ENCODE results near the gene PTPN1. TPM values are rescaled to one million over a fixed set of nuclear protein-coding genes. Genes with fewer than 3 reads are reported as not detected.

PTPN1 gene
- total and polyA plus RNA-seq, 2 of the 4 experiments (the other 2 are of a cell fraction): 31.7 to 37.4 TPM

DNA sequence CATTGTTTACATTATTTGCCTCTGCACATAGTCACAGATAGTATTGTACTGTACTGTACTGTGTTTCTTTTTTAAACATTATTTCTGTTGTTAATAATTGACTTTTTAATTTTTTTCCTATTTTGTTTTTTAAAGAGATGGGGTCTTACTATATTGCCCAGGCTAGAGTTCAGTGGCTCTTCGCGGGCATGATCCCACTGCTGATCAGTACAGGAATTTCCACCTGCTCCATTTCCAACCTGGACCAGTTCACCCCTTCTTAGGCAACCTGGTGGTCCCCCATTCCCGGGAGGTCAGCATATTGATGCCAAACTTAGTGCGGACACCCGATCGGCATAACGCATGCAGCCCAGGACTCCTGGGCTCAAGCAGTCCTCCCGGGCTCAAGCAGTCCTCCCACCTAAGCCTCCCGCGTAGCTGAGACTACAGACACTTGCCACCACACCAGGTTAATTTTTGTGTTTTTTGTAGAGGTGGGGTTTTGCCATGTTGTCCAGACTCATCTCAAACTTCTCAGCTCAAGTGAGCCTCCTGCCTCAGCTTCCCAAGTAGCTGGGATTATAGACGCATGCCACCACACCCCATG, 47.5 kb downstream of the PTPN1 start:
- H4K5ac ChIP-seq (ENCODE audit: low read depth, low read length): no peak overlapping the region
- H2AFZ ChIP-seq (replicated peaks; ENCODE audit: low read length, poor library complexity): no peak overlapping the region
- peak overlapping the region; percentile 17; the same call in 1 of the 2 replicates for H3K27ac ChIP-seq (ENCODE audit: insufficient read depth, low read length)
- no peak overlapping the region; the same call in 1 of the 2 replicates for H3K4me2 ChIP-seq (ENCODE audit: low read depth, low read length)
- BruUV-seq (replicated peaks): no TSS peak
- intact Hi-C loops (cut with micrococcal nuclease) (no loop called here), dilution Hi-C loops (cut with HindIII; ENCODE audit: low sequenced_read_pairs, unreplicated experiment) (no loop called here), in situ Hi-C loops (cut with MboI; ENCODE audit: low sequenced_read_pairs) (no loop called here)
- no peak overlapping the region for H3K4ac ChIP-seq (ENCODE audit: low read depth, low read length)
- peak overlapping the region; percentile 36 for H2BK5ac ChIP-seq (ENCODE audit: low read depth, low read length, poor library complexity, severe bottlenecking)
- peaks cover 12% of the 10 kb centered on the region; the same call in 1 of the 2 replicates for H4K20me1 ChIP-seq (ENCODE audit: insufficient read depth, low read length)
- H4K8ac ChIP-seq (ENCODE audit: low read depth in 2 of 2, low read length in 2 of 2): no peak overlapping the region
- H4K91ac ChIP-seq (ENCODE audit: insufficient read depth, low read depth, low read length): no peak overlapping the region
- H3K18ac ChIP-seq (ENCODE audit: low read depth, low read length): no peak overlapping the region
- no peak overlapping the region for H2BK15ac ChIP-seq (ENCODE audit: low read depth, low read length)
- H2AK9ac ChIP-seq (replicated peaks; ENCODE audit: low read depth, low read length, poor library complexity): no peak overlapping the region
- peaks cover 31% of the 10 kb centered on the region for H3K4me1 ChIP-seq (ENCODE audit: control insufficient read depth, insufficient read depth, low read length)
- POLR2A ChIA-PET (ENCODE audit: unreplicated experiment): no interaction called here
- no peak overlapping the region for H3K4me3 ChIP-seq (ENCODE audit: insufficient read depth, low read depth, low read length)
- ATAC-seq (ENCODE audit: low read depth): no peak
- DNase-seq: no peak
- H3K36me3 ChIP-seq (ENCODE audit: control insufficient read depth, insufficient read depth, low read length): peaks cover 20% of the 10 kb centered on the region
- CTCF ChIA-PET: no interaction called here
- no peak overlapping the region for H2BK120ac ChIP-seq (ENCODE audit: low read depth, low read length)
- no peak overlapping the region for H3K23ac ChIP-seq (ENCODE audit: low read depth, low read length)
- H3K9me1 ChIP-seq (ENCODE audit: insufficient read depth, low read length): peaks cover 31% of the 10 kb centered on the region
- H3K79me1 ChIP-seq (ENCODE audit: low read depth in 1 of 2, low read length in 2 of 2): peaks cover 38 to 79% of the 10 kb centered on the region in 2 experiments
- no peak overlapping the region for H3K9ac ChIP-seq (ENCODE audit: low read depth, low read length)
- no peak overlapping the region for H2BK20ac ChIP-seq (ENCODE audit: low read depth, low read length)
- no peaks in the 10 kb centered on the region for H3K9me3 ChIP-seq (ENCODE audit: control insufficient read depth, insufficient read depth, low read length)
- TF ChIP-seq RCOR1 (IDR thresholded peaks at IDR 0.05; ENCODE audit: insufficient replicate concordance, low read length) (no peak), RAD21 (IDR thresholded peaks at IDR 0.05; ENCODE audit: low read length) (no peak), MAFK (IDR thresholded peaks at IDR 0.05; ENCODE audit: low read depth, low read length) (no peak), MXI1 (IDR thresholded peaks at IDR 0.05; ENCODE audit: borderline replicate concordance, low read depth, low read length) (no peak), POLR2A (IDR thresholded peaks at IDR 0.05; ENCODE audit: low read depth, low read length) (no peak), CTCF (conservative IDR thresholded peaks at IDR 0.05; ENCODE audit: low read depth, low read length) (no peak), CEBPB (IDR thresholded peaks at IDR 0.05; ENCODE audit: low read depth, low read length) (no peak)
- H2AK5ac ChIP-seq (ENCODE audit: low read depth, low read length): peak overlapping the region; percentile 36
- H3K56ac ChIP-seq (ENCODE audit: extremely low read depth, insufficient read depth, low read length): no peak overlapping the region
- H3K14ac ChIP-seq (replicated peaks; ENCODE audit: low read depth, low read length): no peak overlapping the region; the same call in 1 of the 2 replicates
- H3K27me3 ChIP-seq (ENCODE audit: control insufficient read depth, insufficient read depth, low read length): no peaks in the 10 kb centered on the region
- WGBS, 2 experiments (ENCODE audit: extremely low coverage in 2 of 2, insufficient read length in 1 of 2): 100% methylated on average over 2 of the region's 11 CpGs; no CpG with 5 or more reads in 1 of the 2 experiments
